Activated T-cell treated with anti-CD3 and anti-CD28 coated beads, Interleukin-2, amount 50 U/mL, for 72 hours (primary cell): Measurements from ENCODE around the gene DLGAP3. TPM values are rescaled to one million over a fixed set of nuclear protein-coding genes. Genes with fewer than 3 reads are reported as not detected.

Experiments used
- ATAC-seq, 2 donors: fragments of 150-1000 bp; cut with Tn5 transposase; replicated peaks in 1 of 2; 2 replicates each; pipeline ENCODE4 v1.10.0; 2021; ENCODE audit warnings: moderate library complexity in 2 of 2, mild to moderate bottlenecking in 1 of 2
- DNase-seq, 2 donors: peaks; one replicate each; pipeline ENCODE4 v3.0.0; 2021 to 2022; ENCODE audit warnings: mixed read lengths in 1 of 2
- H3K27ac Mint-ChIP-seq: one replicate; pipeline ENCODE4 v1.8.0; 2022; ENCODE audit warnings: mild to moderate bottlenecking, moderate library complexity, mixed read lengths
- H3K27me3 Mint-ChIP-seq: one replicate; pipeline ENCODE4 v1.8.0; 2022; ENCODE audit warnings: low read depth, mixed read lengths
- H3K36me3 Mint-ChIP-seq, 2 donors: one replicate each; pipeline ENCODE4 v1.8.0; 2022; ENCODE audit warnings: mixed read lengths in 2 of 2, mild to moderate bottlenecking in 1 of 2; ENCODE audit not compliant: insufficient read depth in 2 of 2
- H3K4me1 Mint-ChIP-seq: one replicate; pipeline ENCODE4 v1.8.0; 2022; ENCODE audit warnings: low read depth, mixed read lengths
- H3K4me3 Mint-ChIP-seq, 2 donors: one replicate each; pipeline ENCODE4 v1.8.0; 2022; ENCODE audit warnings: mild to moderate bottlenecking in 2 of 2, mixed read lengths in 2 of 2, moderate library complexity in 2 of 2
- H3K9me3 Mint-ChIP-seq, 2 donors: one replicate each; pipeline ENCODE4 v1.8.0; 2022; ENCODE audit warnings: mixed read lengths in 2 of 2
- total RNA-seq, 2 donors: library from RNA; stranded (reverse); gene quantifications; one replicate each; pipeline ENCODE4 v1.2.3, GENCODE V29; 2022

The DLGAP3 gene
- total RNA-seq, 2 donors from 2014 or later, result 1.4 to 1.8 TPM

DNA sequence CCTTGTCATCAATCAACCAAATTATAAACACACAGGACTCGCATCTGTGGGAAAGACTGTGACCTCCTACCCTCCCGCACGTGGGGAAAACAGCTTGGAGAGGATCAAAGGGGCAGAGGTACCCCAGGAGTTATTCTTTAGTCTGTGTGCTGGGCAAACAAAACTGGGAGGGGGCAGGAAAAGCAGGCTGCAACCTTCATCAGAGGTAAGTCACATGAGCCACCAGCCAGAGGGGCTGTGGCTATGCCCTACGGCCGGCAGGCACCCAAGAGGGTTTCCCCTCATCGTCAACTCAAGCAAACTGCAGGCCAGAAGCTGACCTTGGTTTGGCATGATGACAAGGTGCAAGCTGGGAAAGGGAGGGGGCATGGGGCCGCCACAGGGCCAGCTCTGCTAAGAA, 82.4 kb downstream of the DLGAP3 start:
- Mint-ChIP-seq H3K27me3 (no peaks in the 10 kb centered on the region), H3K27ac (no peak overlapping the region), H3K36me3 (peaks cover 2 to 13% of the 10 kb centered on the region in 2 donors), H3K4me1 (no peaks in the 10 kb centered on the region), H3K9me3 (no peaks in the 10 kb centered on the region), H3K4me3 (no peak overlapping the region)
- DNase-seq, result no peak
- ATAC-seq, result no peak

GRCh38 chr1:34846265-34846664, 83.2 kb downstream of the DLGAP3 start:
- ATAC-seq, result no peak
- Mint-ChIP-seq H3K27me3 (no peaks in the 10 kb centered on the region), H3K9me3 (no peaks in the 10 kb centered on the region)

DNA sequence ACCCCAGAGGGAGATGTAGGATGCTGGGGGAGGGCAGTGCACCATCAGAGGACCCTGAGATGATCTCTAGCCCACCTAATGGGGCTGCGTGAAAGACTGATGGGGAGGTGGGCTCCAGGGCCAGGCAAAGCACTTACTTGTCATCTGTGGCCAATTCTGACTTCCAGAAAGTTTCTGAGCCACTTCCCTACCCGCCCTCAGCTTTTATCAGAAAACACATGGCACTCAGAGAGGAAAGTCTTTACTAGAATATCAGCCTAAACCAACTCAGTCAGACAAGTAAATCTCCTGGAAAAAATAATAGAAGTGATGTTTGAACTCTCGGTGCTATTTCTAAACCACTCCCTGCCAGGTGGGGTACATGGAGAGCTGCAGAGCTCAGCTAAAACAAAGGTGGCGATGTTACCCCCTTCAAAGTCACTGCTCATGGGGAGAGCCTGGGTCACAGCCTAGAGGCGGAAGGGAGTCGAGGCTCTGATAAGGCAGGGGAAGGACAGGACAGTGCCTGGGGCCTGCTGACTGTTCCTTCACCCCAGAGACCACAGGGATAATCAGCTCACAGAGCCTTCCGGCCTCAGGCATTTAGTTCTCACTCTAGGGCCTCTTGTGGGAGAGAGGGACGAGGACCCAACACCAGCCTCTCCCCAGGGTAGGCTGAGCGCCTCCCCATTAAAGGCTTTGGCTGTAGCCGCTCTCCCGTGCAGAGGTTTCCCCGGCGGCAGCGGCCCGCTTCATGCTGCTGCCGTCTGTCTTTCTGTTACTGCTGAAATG, 84.1 kb downstream of the DLGAP3 start:
- Mint-ChIP-seq H3K4me3 (no peak overlapping the region), H3K9me3 (no peaks in the 10 kb centered on the region), H3K36me3 (peaks cover 2 to 7% of the 10 kb centered on the region in 2 donors), H3K27me3 (no peaks in the 10 kb centered on the region), H3K27ac (no peak overlapping the region), H3K4me1 (no peaks in the 10 kb centered on the region)
- ATAC-seq, result no peak
- DNase-seq, result no peak

More at GRCh38 chr1:34846265-34846664, 83.2 kb downstream of the DLGAP3 start:
- no peak overlapping the region for H3K27ac Mint-ChIP-seq
- H3K4me1 Mint-ChIP-seq, result no peaks in the 10 kb centered on the region
- no peak for DNase-seq
- no peak overlapping the region for H3K4me3 Mint-ChIP-seq
- peaks cover 2 to 9% of the 10 kb centered on the region in 2 donors for H3K36me3 Mint-ChIP-seq

GRCh38 chr1:34844252-34844634, 85.2 kb downstream of the DLGAP3 start:
- no peaks in the 10 kb centered on the region for H3K9me3 Mint-ChIP-seq
- no peak for ATAC-seq
- no peak overlapping the region for H3K27ac Mint-ChIP-seq

GRCh38 chr1:34843392-34844251, 85.8 kb downstream of the DLGAP3 start:
- no peaks in the 10 kb centered on the region for H3K9me3 Mint-ChIP-seq
- no peaks in the 10 kb centered on the region for H3K27me3 Mint-ChIP-seq
- H3K4me1 Mint-ChIP-seq, result no peaks in the 10 kb centered on the region
- ATAC-seq, result no peak
- H3K27ac Mint-ChIP-seq, result no peak overlapping the region
- no peaks in the 10 kb centered on the region for H3K36me3 Mint-ChIP-seq
- DNase-seq, result no peak
- H3K4me3 Mint-ChIP-seq, result no peak overlapping the region

More at GRCh38 chr1:34844252-34844634, 85.2 kb downstream of the DLGAP3 start:
- H3K36me3 Mint-ChIP-seq, result peaks cover 2 to 3% of the 10 kb centered on the region in 2 donors
- no peak overlapping the region for H3K4me3 Mint-ChIP-seq
- no peak for DNase-seq
- H3K27me3 Mint-ChIP-seq, result no peaks in the 10 kb centered on the region
- H3K4me1 Mint-ChIP-seq, result no peaks in the 10 kb centered on the region

- peaks cover 0 to 1% of the 10 kb centered on the region in 2 donors for H3K36me3 Mint-ChIP-seq
- no peak for DNase-seq
- H3K9me3 Mint-ChIP-seq, result no peaks in the 10 kb centered on the region
- no peak overlapping the region for H3K4me3 Mint-ChIP-seq
- H3K27ac Mint-ChIP-seq, result no peak overlapping the region
- no peaks in the 10 kb centered on the region for H3K4me1 Mint-ChIP-seq
- no peak for ATAC-seq
- H3K27me3 Mint-ChIP-seq, result no peaks in the 10 kb centered on the region
Measured at GRCh38 chr1:34842952-34843371, 86.5 kb downstream of the DLGAP3 start.

DNA sequence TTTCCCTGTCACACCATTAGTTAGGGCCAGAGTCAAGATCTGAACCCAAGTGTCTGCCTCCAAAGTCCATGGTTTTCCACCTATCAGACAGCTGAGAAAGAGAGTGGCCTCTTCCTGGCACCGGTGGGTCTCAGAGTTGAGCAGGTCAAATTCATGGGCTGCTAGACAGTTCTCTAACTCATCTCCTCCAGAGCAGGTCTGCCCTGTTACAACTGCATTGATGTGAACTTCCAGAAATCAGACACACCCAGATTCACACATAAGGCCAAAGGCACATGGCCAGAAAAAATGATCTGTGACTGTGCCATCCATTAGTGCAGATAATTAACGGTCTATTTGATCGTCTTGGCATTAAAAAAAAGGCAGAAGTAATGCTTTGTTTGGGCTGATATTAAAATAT, 87.4 kb downstream of the DLGAP3 start:
- no peak overlapping the region for H3K27ac Mint-ChIP-seq
- H3K4me3 Mint-ChIP-seq, result no peak overlapping the region
- ATAC-seq, result no peak

GRCh38 chr1:34840426-34840825, 89.0 kb downstream of the DLGAP3 start:
- Mint-ChIP-seq H3K36me3 (peaks cover 0 to 1% of the 10 kb centered on the region in 2 donors), H3K27me3 (no peaks in the 10 kb centered on the region)

More for the DNA sequence above, 87.4 kb downstream of the DLGAP3 start:
- H3K9me3 Mint-ChIP-seq, result no peaks in the 10 kb centered on the region
- DNase-seq, result no peak
- no peaks in the 10 kb centered on the region for H3K27me3 Mint-ChIP-seq
- H3K4me1 Mint-ChIP-seq, result no peaks in the 10 kb centered on the region
- peaks cover 0 to 1% of the 10 kb centered on the region in 2 donors for H3K36me3 Mint-ChIP-seq

GRCh38 chr1:34839526-34840305, 89.7 kb downstream of the DLGAP3 start:
- Mint-ChIP-seq H3K4me3 (no peak overlapping the region), H3K27me3 (no peaks in the 10 kb centered on the region), H3K27ac (no peak overlapping the region), H3K4me1 (no peaks in the 10 kb centered on the region), H3K36me3 (peaks cover 0 to 3% of the 10 kb centered on the region in 2 donors), H3K9me3 (no peaks in the 10 kb centered on the region)
- ATAC-seq (no peak), DNase-seq (no peak)

More at GRCh38 chr1:34840426-34840825, 89.0 kb downstream of the DLGAP3 start:
- H3K4me3 Mint-ChIP-seq, result no peak overlapping the region
- no peak for ATAC-seq
- no peaks in the 10 kb centered on the region for H3K9me3 Mint-ChIP-seq
- DNase-seq, result no peak
- H3K4me1 Mint-ChIP-seq, result no peaks in the 10 kb centered on the region
- no peak overlapping the region for H3K27ac Mint-ChIP-seq

GRCh38 chr1:34833711-34834110, 95.7 kb downstream of the DLGAP3 start:
- no peaks in the 10 kb centered on the region for H3K27me3 Mint-ChIP-seq
- no peaks in the 10 kb centered on the region for H3K4me1 Mint-ChIP-seq
- no peak overlapping the region for H3K27ac Mint-ChIP-seq
- ATAC-seq (no peak), DNase-seq (no peak)
- H3K36me3 Mint-ChIP-seq, result peaks cover 0 to 3% of the 10 kb centered on the region in 2 donors
- no peak overlapping the region for H3K4me3 Mint-ChIP-seq
- no peaks in the 10 kb centered on the region for H3K9me3 Mint-ChIP-seq

DNA sequence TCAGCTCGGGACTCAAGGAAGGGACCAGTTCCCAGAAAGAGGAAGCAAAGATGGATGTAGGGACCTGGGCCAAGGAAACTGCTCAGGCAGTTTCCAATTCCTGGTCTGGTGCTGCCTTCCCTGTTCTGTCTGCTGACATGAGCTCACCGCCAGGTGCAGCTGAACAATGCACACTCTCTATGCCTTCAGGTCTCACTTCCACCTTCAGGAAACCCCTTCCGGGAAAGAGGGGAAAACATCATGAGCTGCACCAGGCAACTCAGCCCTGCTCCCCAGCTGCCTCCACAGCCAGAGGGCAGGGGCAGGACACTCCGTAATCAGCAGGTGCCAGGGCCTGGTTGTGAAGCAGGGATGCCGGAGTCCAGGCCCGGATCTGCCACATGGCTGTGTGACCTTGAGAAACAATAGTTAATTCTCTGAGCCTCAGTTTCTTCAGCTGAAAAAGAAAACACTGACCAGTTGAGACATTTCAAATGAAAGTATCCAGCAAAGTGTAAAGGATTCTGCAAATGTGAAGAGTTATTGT, 97.7 kb downstream of the DLGAP3 start:
- Mint-ChIP-seq H3K27ac (no peak overlapping the region), H3K27me3 (no peaks in the 10 kb centered on the region), H3K9me3 (no peaks in the 10 kb centered on the region), H3K4me1 (peaks cover 4% of the 10 kb centered on the region), H3K4me3 (no peak overlapping the region), H3K36me3 (peaks cover 0 to 2% of the 10 kb centered on the region in 2 donors)
- DNase-seq (no peak), ATAC-seq (no peak)

DNA sequence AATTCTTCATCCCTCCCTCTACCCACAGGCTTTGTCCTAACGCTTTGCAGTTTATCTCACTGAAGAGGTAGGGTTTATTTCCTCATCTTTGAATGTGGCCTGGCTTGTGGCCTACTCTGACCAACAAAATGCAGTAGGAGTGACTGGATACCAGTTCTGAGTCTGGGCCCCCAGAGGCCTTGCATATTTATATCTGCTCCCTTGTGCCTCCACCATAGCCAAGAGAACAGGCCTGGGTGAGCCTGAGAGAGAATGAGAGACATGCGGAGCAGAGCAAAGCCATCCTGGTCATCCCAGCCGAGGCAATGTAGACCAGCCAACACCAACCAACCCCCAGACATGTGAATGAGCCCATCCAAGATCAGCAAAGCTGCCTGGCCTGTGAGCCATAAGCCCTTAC, 100.2 kb downstream of the DLGAP3 start:
- no peak for ATAC-seq
- no peak for DNase-seq
- Mint-ChIP-seq H3K27me3 (no peaks in the 10 kb centered on the region), H3K4me3 (no peak overlapping the region), H3K4me1 (peaks cover 4% of the 10 kb centered on the region), H3K27ac (no peak overlapping the region), H3K36me3 (no peaks in the 10 kb centered on the region), H3K9me3 (no peaks in the 10 kb centered on the region)
